Tibial nerve (tissue), 4 donors: ENCODE results near the gene ZNF426. TPM values are rescaled to one million over a fixed set of nuclear protein-coding genes. Genes with fewer than 3 reads are reported as not detected.
"Not testable (repeated sequence)": the region's sequence is repeated elsewhere in the genome, so short reads cannot be mapped to it uniquely, and the experiment has no call there.

Experiments
- DNase-seq, 2 donors: peaks; one replicate each; pipeline ENCODE4 v3.0.0-alpha.2; 2019; ENCODE audit warnings: low spot score in 2 of 2
- H3K27ac ChIP-seq, 4 donors: fragments of 200-600 bp; sonication (generic) in 3 of 4; one replicate each; pipeline ENCODE4 v1.5.1; 2017 to 2019; ENCODE audit warnings: mild to moderate bottlenecking in 1 of 4
- H3K27me3 ChIP-seq, 2 donors: fragments of 200-600 bp; sonication (generic) in 1 of 2; one replicate each; pipeline versions ENCODE4 v1.5.1 to v1.6.0; 2017 to 2019
- H3K36me3 ChIP-seq, 3 donors: fragments of 200-600 bp; sonication (generic); one replicate each; pipeline ENCODE4 v1.5.1; 2018 to 2019
- H3K4me1 ChIP-seq, 4 donors: fragments of 200-600 bp; sonication (generic) in 3 of 4; one replicate each; pipeline ENCODE4 v1.5.1; 2017 to 2019
- H3K4me3 ChIP-seq, 4 donors: fragments of 200-600 bp; sonication (generic) in 3 of 4; one replicate each; pipeline ENCODE4 v1.5.1; 2017 to 2019; ENCODE audit warnings: mild to moderate bottlenecking in 1 of 4, moderate library complexity in 1 of 4
- H3K9me3 ChIP-seq, 4 donors: fragments of 200-600 bp; sonication (generic) in 3 of 4; one replicate each; pipeline ENCODE4 v1.5.1; 2017 to 2019
- CTCF ChIP-seq, 5 experiments: fragments of 200-600 bp in 3 of 5; fragments of 450-650 bp in 2 of 5; sonication (generic) in 3 of 5; IDR thresholded peaks; one replicate each; pipeline ENCODE4 v1.5.1; 2016 to 2019; ENCODE audit warnings: antibody characterized with exemption in 5 of 5, mild to moderate bottlenecking in 3 of 5, moderate library complexity in 2 of 5
- EP300 ChIP-seq, 2 donors: sonication (generic); formaldehyde crosslinking; IDR thresholded peaks; one replicate each; pipeline ENCODE4 v1.6.1; 2017; ENCODE audit warnings: antibody characterized with exemption in 2 of 2, mild to moderate bottlenecking in 1 of 2
- POLR2A ChIP-seq, 2 donors: fragments of 450-650 bp; IDR thresholded peaks; one replicate each; pipeline ENCODE4 v1.6.1; 2017; ENCODE audit warnings: antibody characterized with exemption in 2 of 2, mild to moderate bottlenecking in 2 of 2, moderate library complexity in 2 of 2
- WGBS, 2 donors: methylation state at CpG; one replicate each; pipeline ENCODE4 v1.1.5; 2018; 5-methylcytosine and 5-hydroxymethylcytosine counted together
- total RNA-seq, 4 donors: library from RNA; depleted of rRNA; stranded (reverse); fragments of >200 nt; gene quantifications; one replicate each; pipeline ENCODE4 v1.1.0, GENCODE V29; 2016

The ZNF426 gene
- total RNA-seq, 4 donors from 2014 or later, result 10.5 to 13.7 (median 12.8) TPM

- 74 to 90% methylated on average over 6 of the region's 6 CpGs for WGBS, 2 donors
- Histone ChIP-seq H3K4me3 (peak overlapping the region in 3 of 4 donors; percentile 64 to 73 (median 72)), H3K4me1 (peaks cover 0 to 18% (median 3%) of the 10 kb centered on the region in 4 donors), H3K36me3 (peaks cover 11 to 30% (median 19%) of the 10 kb centered on the region in 3 donors), H3K27ac (peak overlapping the region; percentile 83 to 95 (median 88)), H3K9me3 (peaks cover 0 to 36% (median 2%) of the 10 kb centered on the region in 4 donors)
- not testable (repeated sequence) for H3K27me3 ChIP-seq, DNase-seq
Measured at GRCh38 chr19:9539201-9539600, 756 bp upstream of the ZNF426 start.

GRCh38 chr19:9535934-9536333 lies 2.5 kb downstream of the ZNF426 start:
- TF ChIP-seq CTCF (IDR thresholded peaks at IDR 0.05) (no peak), POLR2A (IDR thresholded peaks at IDR 0.05) (no peak), EP300 (IDR thresholded peaks at IDR 0.05) (no peak)
- peaks cover 0 to 18% (median 3%) of the 10 kb centered on the region in 4 donors for H3K4me1 ChIP-seq
- DNase-seq, result no peak
- no peak overlapping the region for H3K4me3 ChIP-seq
- H3K27me3 ChIP-seq, result no peaks in the 10 kb centered on the region
- peaks cover 0 to 69% (median 17%) of the 10 kb centered on the region in 4 donors for H3K9me3 ChIP-seq
- peaks cover 26 to 63% (median 52%) of the 10 kb centered on the region in 3 donors for H3K36me3 ChIP-seq
- no peak overlapping the region for H3K27ac ChIP-seq
- WGBS, 2 donors, result 95 to 97% methylated on average over 4 of the region's 4 CpGs

GRCh38 chr19:9531933-9532332 lies 6.5 kb downstream of the ZNF426 start:
- Histone ChIP-seq H3K27ac (no peak overlapping the region), H3K4me3 (no peak overlapping the region), H3K9me3 (peaks cover 14 to 100% (median 55%) of the 10 kb centered on the region in 4 donors), H3K36me3 (peaks cover 53 to 100% (median 81%) of the 10 kb centered on the region in 3 donors), H3K4me1 (peaks cover 0 to 6% (median 0%) of the 10 kb centered on the region in 4 donors), H3K27me3 (no peaks in the 10 kb centered on the region)
- DNase-seq, result no peak
- WGBS, 2 donors, result 96 to 98% methylated on average over 4 of the region's 4 CpGs
- TF ChIP-seq CTCF (IDR thresholded peaks at IDR 0.05) (no peak), POLR2A (IDR thresholded peaks at IDR 0.05) (no peak), EP300 (IDR thresholded peaks at IDR 0.05) (no peak)

- H3K36me3 ChIP-seq, result peaks cover 39 to 99% (median 59%) of the 10 kb centered on the region in 3 donors
- no peak for TF ChIP-seq POLR2A (IDR thresholded peaks at IDR 0.05)
- TF ChIP-seq CTCF (IDR thresholded peaks at IDR 0.05), result no peak
- no peak for TF ChIP-seq EP300 (IDR thresholded peaks at IDR 0.05)
Measured at GRCh38 chr19:9528757-9529336, 9.6 kb downstream of the ZNF426 start.

GRCh38 chr19:9523885-9524474 lies 14.5 kb downstream of the ZNF426 start:
- 98 to 100% methylated on average over 1 of the region's 1 CpG for WGBS, 2 donors
- no peaks in the 10 kb centered on the region for H3K27me3 ChIP-seq
- H3K4me3 ChIP-seq, result no peak overlapping the region
- no peak for TF ChIP-seq POLR2A (IDR thresholded peaks at IDR 0.05)
- no peak for TF ChIP-seq CTCF (IDR thresholded peaks at IDR 0.05)
- TF ChIP-seq EP300 (IDR thresholded peaks at IDR 0.05), result no peak
- peaks cover 9 to 86% (median 10%) of the 10 kb centered on the region in 3 donors for H3K36me3 ChIP-seq
- DNase-seq, result no peak
- H3K9me3 ChIP-seq, result peaks cover 10 to 99% (median 64%) of the 10 kb centered on the region in 4 donors
- H3K4me1 ChIP-seq, result no peaks in the 10 kb centered on the region
- H3K27ac ChIP-seq, result no peak overlapping the region

More at GRCh38 chr19:9528757-9529336, 9.6 kb downstream of the ZNF426 start:
- WGBS, 2 donors, result 96 to 99% methylated on average over 5 of the region's 5 CpGs
- Histone ChIP-seq H3K4me1 (no peaks in the 10 kb centered on the region), H3K4me3 (no peak overlapping the region), H3K27ac (no peak overlapping the region), H3K9me3 (peaks cover 14 to 99% (median 74%) of the 10 kb centered on the region in 4 donors), H3K27me3 (no peaks in the 10 kb centered on the region)
- no peak for DNase-seq
